CD14-positive monocyte (primary cell): ENCODE data around the gene KCTD16. TPM values are rescaled to one million over a fixed set of nuclear protein-coding genes. Genes with fewer than 3 reads are reported as not detected.

Experiments used
- DNase-seq, 3 donors: peaks; one replicate each; pipeline ENCODE4 v3.0.0-alpha.2; 2011 to 2022
- H2AFZ ChIP-seq: 2 replicates; pipeline ENCODE4 v1.6.0; 2012; ENCODE audit warnings: mild to moderate bottlenecking, low read depth, low read length, inconsistent platforms; ENCODE audit not compliant: insufficient read depth, poor library complexity, severe bottlenecking
- H3K27ac ChIP-seq, 2 donors: 1 replicate in 1 of 2; 2 replicates in 1 of 2; pipeline ENCODE4 v1.5.1; 2012 to 2013; ENCODE audit warnings: low read length in 2 of 2, control low read depth in 1 of 2, inconsistent platforms in 1 of 2, low read depth in 1 of 2, mild to moderate bottlenecking in 1 of 2
- H3K27me3 ChIP-seq, 2 donors: one replicate each; pipeline versions ENCODE4 v1.6.0 to v1.6.1; 2011 to 2013; ENCODE audit warnings: low read length in 2 of 2; ENCODE audit not compliant: control insufficient read depth in 2 of 2, insufficient read depth in 2 of 2
- H3K36me3 ChIP-seq, 2 donors: replicated peaks in 1 of 2; 1 replicate in 1 of 2; 2 replicates in 1 of 2; pipeline versions ENCODE4 v1.5.1 to v1.6.1; 2012 to 2013; ENCODE audit warnings: low read length in 2 of 2, control low read depth in 1 of 2, inconsistent platforms in 1 of 2, mild to moderate bottlenecking in 1 of 2; ENCODE audit not compliant: insufficient read depth in 2 of 2, control insufficient read depth in 1 of 2
- H3K4me1 ChIP-seq, 2 donors: 1 replicate in 1 of 2; 2 replicates in 1 of 2; pipeline versions ENCODE4 v1.5.1 to v1.6.1; 2012 to 2013; ENCODE audit warnings: low read length in 2 of 2, control low read depth in 1 of 2, inconsistent platforms in 1 of 2, mild to moderate bottlenecking in 1 of 2, moderate library complexity in 1 of 2; ENCODE audit not compliant: insufficient read depth in 2 of 2, control insufficient read depth in 1 of 2
- H3K4me2 ChIP-seq: replicated peaks from 2 replicates; pipeline ENCODE3; 2012; ENCODE audit warnings: low read length, moderate library complexity, mild to moderate bottlenecking; ENCODE audit not compliant: poor library complexity, severe bottlenecking; ENCODE audit errors: extremely low read depth
- H3K4me3 ChIP-seq, 3 experiments: fragments of 200-600 bp in 1 of 3; sonication (generic) in 1 of 3; replicated peaks in 1 of 3; 1 replicate in 2 of 3; 2 replicates in 1 of 3; pipeline ENCODE4 v1.5.1; 2011 to 2013; ENCODE audit warnings: low read length in 3 of 3, mild to moderate bottlenecking in 3 of 3, control low read depth in 2 of 3, low read depth in 2 of 3, inconsistent platforms in 1 of 3, moderate library complexity in 1 of 3
- H3K79me2 ChIP-seq: 2 replicates; pipeline ENCODE4 v1.6.0; 2012; ENCODE audit warnings: mild to moderate bottlenecking, control low read depth, inconsistent platforms, low read length, moderate library complexity; ENCODE audit not compliant: insufficient read depth
- H3K9ac ChIP-seq: 2 replicates; pipeline ENCODE4 v1.6.0; 2017; ENCODE audit warnings: low read length, mild to moderate bottlenecking; ENCODE audit not compliant: insufficient read depth, poor library complexity, severe bottlenecking
- H3K9me3 ChIP-seq, 2 donors: replicated peaks in 1 of 2; 1 replicate in 1 of 2; 2 replicates in 1 of 2; pipeline versions ENCODE4 v1.5.1 to v1.6.1; 2012 to 2013; ENCODE audit warnings: low read length in 2 of 2, control low read depth in 1 of 2; ENCODE audit not compliant: control insufficient read depth in 1 of 2, insufficient read depth in 1 of 2
- H4K20me1 ChIP-seq: 2 replicates; pipeline ENCODE4 v1.6.0; 2012; ENCODE audit warnings: mild to moderate bottlenecking, low read length, control low read depth, moderate library complexity; ENCODE audit not compliant: insufficient read depth
- H3K27ac Mint-ChIP-seq, 7 donors: one replicate each; pipeline ENCODE4 v1.8.0; 2020; ENCODE audit warnings: mild to moderate bottlenecking in 7 of 7, mixed read lengths in 7 of 7, moderate library complexity in 6 of 7, inconsistent platforms in 2 of 7
- H3K27me3 Mint-ChIP-seq, 3 donors: one replicate each; pipeline ENCODE4 v1.8.0; 2021 to 2022; ENCODE audit warnings: low read depth in 3 of 3, mild to moderate bottlenecking in 3 of 3, mixed read lengths in 3 of 3, moderate library complexity in 3 of 3, inconsistent platforms in 1 of 3
- H3K36me3 Mint-ChIP-seq, 2 donors: one replicate each; pipeline ENCODE4 v1.8.0; 2020; ENCODE audit warnings: mixed read lengths in 2 of 2, inconsistent platforms in 1 of 2, mild to moderate bottlenecking in 1 of 2
- H3K4me1 Mint-ChIP-seq: one replicate; pipeline ENCODE4 v1.8.0; 2020; ENCODE audit warnings: mild to moderate bottlenecking, mixed read lengths
- H3K4me3 Mint-ChIP-seq, 2 donors: one replicate each; pipeline ENCODE4 v1.8.0; 2020; ENCODE audit warnings: mild to moderate bottlenecking in 2 of 2, mixed read lengths in 2 of 2, moderate library complexity in 1 of 2
- H3K9me3 Mint-ChIP-seq, 7 donors: one replicate each; pipeline ENCODE4 v1.8.0; 2020 to 2022; ENCODE audit warnings: mixed read lengths in 7 of 7, mild to moderate bottlenecking in 6 of 7, moderate library complexity in 6 of 7, inconsistent platforms in 2 of 7
- CTCF ChIP-seq: fragments of 200-600 bp; IDR thresholded peaks from one replicate; pipeline ENCODE4 v1.8.0; 2022; ENCODE audit warnings: antibody characterized with exemption, mild to moderate bottlenecking
- WGBS: methylation state at CpG from one replicate; pipeline ENCODE4 v1.1.5; 2013; ENCODE audit warnings: missing lambda C conversion rate; ENCODE audit not compliant: insufficient coverage; 5-methylcytosine and 5-hydroxymethylcytosine counted together
- intact Hi-C, 2 donors: fragments of 100-400 bp; cut with micrococcal nuclease; formaldehyde crosslinking; loops; one replicate each; pipeline versions ENCODE4 v1.15.0 to v1.15.1; 2023
- polyA minus RNA-seq: library from RNA; depleted of rRNA, polyadenylated mRNA; stranded (reverse); fragments of >200 nt; gene quantifications from 2 replicates; pipeline ENCODE4 v1.2.3, GENCODE V29; 2012
- polyA plus RNA-seq, 3 donors: library from polyadenylated mRNA; depleted of rRNA in 1 of 3; unstranded in 2 of 3; stranded (reverse) in 1 of 3; fragments of 300-500 nt in 2 of 3; fragments of >200 nt in 1 of 3; fragmentation: Illumina TruSeq in 2 of 3; gene quantifications; 1 replicate in 2 of 3; 2 replicates in 1 of 3; pipeline ENCODE4 v1.2.3, GENCODE V29; 2012 to 2021
- total RNA-seq, 12 experiments: library from RNA in 1 of 12; stranded (reverse) in 1 of 12; fragments of 120-200 nt in 1 of 12; gene quantifications; one replicate each; pipeline ENCODE4 v1.2.4 and lab custom pipeline; 2013 to 2026; ENCODE audit warnings: mixed read lengths in 6 of 12, inconsistent platforms in 1 of 12

KCTD16 gene
- not detected for total RNA-seq (2013)
- polyA plus RNA-seq (not detected), polyA minus RNA-seq (under 0.01 TPM in 1 of 2 replicates, not detected in the other), total RNA-seq (lab: John Stamatoyannopoulos, UW) (0 to 5.6 (median 0.25) reads per million in 11 experiments)

- Mint-ChIP-seq H3K4me3 (peak within 1 kb of the TSS; percentile 88 to 97), H3K4me1 (peaks cover 20% of the 10 kb centered on the region), H3K27ac (peak within 1 kb of the TSS; percentile 90 to 97 (median 94)), H3K9me3 (no peaks in the 10 kb centered on the region), H3K36me3 (peaks cover 19 to 24% of the 10 kb centered on the region in 2 donors), H3K27me3 (peaks cover 4 to 16% (median 12%) of the 10 kb centered on the region in 3 donors)
- Histone ChIP-seq H3K9me3 (no peaks in the 10 kb centered on the region), H3K27ac (peak within 1 kb of the TSS; percentile 54 to 91), H3K79me2 (peaks cover 31% of the 10 kb centered on the region), H2AFZ (peak within 1 kb of the TSS; percentile 72), H3K4me3 (peak within 1 kb of the TSS; percentile 62 to 77 (median 64)), H3K27me3 (peaks cover 9 to 15% of the 10 kb centered on the region in 2 donors), H3K36me3 (peaks cover 17 to 33% of the 10 kb centered on the region in 2 donors), H3K4me1 (peaks cover 12 to 15% of the 10 kb centered on the region in 2 donors), H3K4me2 (peak within 1 kb of the TSS; percentile 77), H4K20me1 (no peaks in the 10 kb centered on the region), H3K9ac (peak within 1 kb of the TSS; percentile 77)
- TF ChIP-seq CTCF, result no peak
- WGBS, result 0% methylated on average over 28 of the region's 39 CpGs
- intact Hi-C loops, result no loop called here
- peak; percentile 89 to 95 (median 93) for DNase-seq
Observed at GRCh38 chr5:144170276-144171024, at the start of gene KCTD16, which contains the start of gene YIPF5. KCTD16 (plus strand) TSS chr5:144170873. YIPF5 (minus strand) TSS chr5:144170659; CDS start chr5:144169955, 704 bp downstream.

DNA sequence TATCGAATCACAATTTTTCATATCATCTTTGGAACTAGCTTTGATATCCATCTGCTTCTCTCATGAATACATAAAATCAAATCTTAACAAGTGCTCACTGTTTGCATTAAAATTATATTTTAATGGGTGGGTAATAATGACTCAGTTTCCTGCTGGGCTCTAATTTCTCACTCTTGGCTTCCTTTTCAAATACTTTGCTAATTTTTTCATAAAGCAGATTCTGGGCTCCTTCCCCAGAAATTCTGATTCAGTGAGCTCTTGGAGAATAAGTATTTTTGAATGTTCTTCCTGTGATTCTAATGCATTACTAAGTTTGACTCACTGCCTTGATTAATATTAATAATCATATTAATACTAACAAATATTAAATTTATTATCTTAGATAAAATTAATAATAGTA lies 49.1 kb upstream of the KCTD16 start:
- Histone ChIP-seq H3K27ac (no peak overlapping the region), H3K36me3 (no peaks in the 10 kb centered on the region), H4K20me1 (no peaks in the 10 kb centered on the region), H3K9ac (no peak overlapping the region), H3K4me1 (no peaks in the 10 kb centered on the region), H3K9me3 (no peaks in the 10 kb centered on the region), H3K27me3 (no peaks in the 10 kb centered on the region), H3K79me2 (no peaks in the 10 kb centered on the region), H2AFZ (no peak overlapping the region), H3K4me3 (no peak overlapping the region), H3K4me2 (no peak overlapping the region)
- H3K4me3 Mint-ChIP-seq, result no peak overlapping the region
- intact Hi-C loops, result no loop called here
- peaks cover 0 to 9% (median 3%) of the 10 kb centered on the region in 7 donors for H3K9me3 Mint-ChIP-seq
- H3K27me3 Mint-ChIP-seq, result peaks cover 0 to 4% (median 0%) of the 10 kb centered on the region in 3 donors
- H3K36me3 Mint-ChIP-seq, result no peaks in the 10 kb centered on the region
- no peaks in the 10 kb centered on the region for H3K4me1 Mint-ChIP-seq
- no CpG with 5 or more reads among the region's 1 CpG for WGBS
- no peak for DNase-seq
- no peak for TF ChIP-seq CTCF
- H3K27ac Mint-ChIP-seq, result no peak overlapping the region
